ENCODE results near the gene KIAA1217.

KIAA1217 gene

GRCh38 chr10:24240041-24240751 is 31.3 kb downstream of the KIAA1217 start:
- no peak overlapping the region for H3K4me3 ChIP-seq (ENCODE audit: low read depth, low read length)
- TF ChIP-seq CTCF (IDR thresholded peaks at IDR 0.05; ENCODE audit: borderline replicate concordance, insufficient read depth, low read depth, low read length) = no peak

DNA sequence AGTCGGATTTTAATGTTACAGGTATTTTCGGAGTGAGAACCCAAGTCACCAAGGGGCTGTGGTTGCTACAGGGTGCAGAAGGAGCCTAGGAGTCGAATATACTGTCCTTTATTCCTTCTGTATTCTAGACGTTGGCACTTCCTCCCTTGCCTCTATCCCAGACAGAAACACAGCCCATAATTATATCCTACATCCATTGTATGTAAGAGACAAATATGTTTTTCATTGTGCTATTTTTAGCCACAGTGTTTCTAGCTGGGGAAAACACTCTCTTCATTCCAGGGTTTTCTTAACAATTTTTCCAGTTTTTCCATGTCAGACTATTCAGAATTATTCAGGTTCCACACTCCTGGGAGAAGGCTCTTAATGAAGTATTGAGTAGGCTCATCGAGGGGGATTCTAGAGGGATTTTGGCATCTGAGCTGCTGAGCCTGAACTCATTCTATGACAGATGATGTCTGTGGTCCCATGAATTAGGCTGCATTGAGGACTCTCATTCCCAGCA is 32.6 kb downstream of the KIAA1217 start:
- no peak for TF ChIP-seq CTCF (IDR thresholded peaks at IDR 0.05; ENCODE audit: borderline replicate concordance, insufficient read depth, low read depth, low read length)
- H3K4me3 ChIP-seq (ENCODE audit: low read depth, low read length) = no peak overlapping the region

DNA sequence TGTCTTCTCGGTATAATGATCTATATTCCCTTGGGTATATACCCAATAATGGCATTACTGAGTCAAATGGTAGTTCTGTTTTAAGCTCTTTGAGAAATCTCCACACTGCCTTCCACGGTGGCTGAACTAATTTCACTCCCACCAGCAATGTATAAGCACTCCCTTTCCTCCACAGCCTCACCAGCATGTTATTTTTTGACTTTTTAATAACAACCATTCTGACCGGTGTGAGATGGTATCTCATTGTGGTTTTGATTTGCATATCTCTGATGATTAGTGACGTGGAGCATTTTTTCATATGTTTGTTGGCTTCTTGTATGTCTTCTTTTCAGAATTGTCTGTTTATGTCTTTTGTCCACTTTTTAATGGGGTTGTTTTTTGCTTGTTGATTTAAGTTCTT is 33.6 kb downstream of the KIAA1217 start:
- TF ChIP-seq CTCF (IDR thresholded peaks at IDR 0.05; ENCODE audit: borderline replicate concordance, insufficient read depth, low read depth, low read length) = no peak
- no peak overlapping the region for H3K4me3 ChIP-seq (ENCODE audit: low read depth, low read length)

DNA sequence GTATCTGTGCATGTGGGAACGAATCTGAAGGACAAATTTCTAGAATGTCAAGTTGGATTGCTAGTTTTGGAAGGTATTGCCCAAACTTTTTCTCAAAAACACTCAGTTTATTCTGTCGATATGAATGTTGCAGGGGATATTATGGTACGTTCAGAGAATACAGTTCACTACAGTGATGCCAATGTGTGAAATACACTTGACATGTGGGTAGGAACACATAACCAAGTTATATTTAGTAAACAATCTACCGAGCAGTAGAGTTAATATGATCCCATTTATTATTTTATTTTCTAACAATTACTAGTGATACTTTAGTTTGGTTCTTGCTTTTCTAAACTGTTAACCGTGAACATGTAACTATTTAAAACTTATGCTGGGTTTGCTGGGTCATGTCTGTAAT is 37.4 kb downstream of the KIAA1217 start:
- no peak for TF ChIP-seq CTCF (IDR thresholded peaks at IDR 0.05; ENCODE audit: borderline replicate concordance, insufficient read depth, low read depth, low read length)
- no peak overlapping the region for H3K4me3 ChIP-seq (ENCODE audit: low read depth, low read length)

DNA sequence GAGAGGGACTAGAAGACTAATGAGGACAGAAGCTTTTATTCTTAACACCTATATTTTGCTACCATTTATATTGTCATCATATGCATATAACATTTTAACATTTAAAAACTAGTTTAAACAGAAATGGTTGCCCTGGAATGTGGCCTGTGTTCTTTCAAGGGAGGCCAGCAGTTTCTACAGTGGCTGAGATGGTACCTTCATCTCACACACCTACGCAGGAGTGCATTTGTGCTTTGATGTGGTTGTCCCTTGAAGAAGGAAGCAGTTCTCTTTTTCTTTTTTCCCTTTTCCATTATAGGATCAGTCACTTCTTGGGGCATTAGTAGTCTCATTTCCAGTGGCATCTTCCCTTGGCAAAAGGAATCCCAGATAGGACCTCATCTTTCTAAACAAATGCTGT is 38.9 kb downstream of the KIAA1217 start:
- TF ChIP-seq CTCF (IDR thresholded peaks at IDR 0.05; ENCODE audit: borderline replicate concordance, insufficient read depth, low read depth, low read length) = no peak
- H3K4me3 ChIP-seq (ENCODE audit: low read depth, low read length) = no peak overlapping the region

- no peak for TF ChIP-seq CTCF (IDR thresholded peaks at IDR 0.05; ENCODE audit: borderline replicate concordance, insufficient read depth, low read depth, low read length)
Measured at GRCh38 chr10:24249829-24250415, 41.0 kb downstream of the KIAA1217 start.

DNA sequence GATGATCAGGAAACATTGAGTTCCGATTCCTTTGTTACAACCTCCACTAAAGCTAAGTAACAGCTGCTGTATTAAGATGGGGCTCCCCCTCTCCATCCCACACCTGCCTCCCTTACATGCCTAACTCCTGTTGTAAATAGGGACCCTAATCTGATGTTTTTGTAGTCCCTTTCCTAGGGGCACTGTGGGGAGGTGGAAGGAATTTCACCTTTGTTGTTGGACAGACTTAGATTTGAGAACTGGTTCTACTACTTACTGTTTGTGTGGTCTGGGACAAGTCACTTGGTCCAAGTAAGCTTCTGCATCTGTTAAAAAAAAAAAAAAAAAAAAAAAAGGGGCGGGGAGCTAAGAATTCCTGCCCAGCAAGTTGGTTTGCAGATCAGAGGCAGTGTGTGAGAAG is 42.6 kb downstream of the KIAA1217 start:
- H3K4me3 ChIP-seq (ENCODE audit: low read depth, low read length) = no peak overlapping the region
- no peak for TF ChIP-seq CTCF (IDR thresholded peaks at IDR 0.05; ENCODE audit: borderline replicate concordance, insufficient read depth, low read depth, low read length)

More at GRCh38 chr10:24249829-24250415, 41.0 kb downstream of the KIAA1217 start:
- H3K4me3 ChIP-seq (ENCODE audit: low read depth, low read length) = no peak overlapping the region

Data from GM12875 (cell line).